Bronchial epithelial cell (primary cell): ENCODE data around the gene IFNA10. TPM values are rescaled to one million over a fixed set of nuclear protein-coding genes. Genes with fewer than 3 reads are reported as not detected.

ENCODE experiments used
- DNase-seq: peaks from one replicate; pipeline ENCODE4 v3.0.0-alpha.2; 2010; ENCODE audit warnings: low read depth
- FAIRE-seq: peaks from 2 replicates; lab custom pipeline; 2011; peaks lifted over from hg19 to GRCh38; lab: Jason Lieb, UNC
- H3K27me3 ChIP-seq: 2 replicates; pipeline ENCODE4 v1.5.1; 2011; ENCODE audit warnings: low read length; ENCODE audit not compliant: control insufficient read depth, insufficient read depth
- H3K36me3 ChIP-seq: 2 replicates; pipeline ENCODE4 v1.5.1; 2011; ENCODE audit warnings: low read length; ENCODE audit not compliant: control insufficient read depth, insufficient read depth
- H3K4me3 ChIP-seq: 2 replicates; pipeline ENCODE4 v1.5.1; 2011; ENCODE audit warnings: mild to moderate bottlenecking, low read depth, low read length, control low read depth
- CTCF ChIP-seq: IDR thresholded peaks from 2 replicates; pipeline ENCODE4 v1.5.1; 2011; ENCODE audit warnings: mild to moderate bottlenecking, moderate library complexity, low read length, control low read depth, inconsistent platforms; ENCODE audit not compliant: insufficient read depth, severe bottlenecking
- total RNA-seq: library from RNA; depleted of rRNA; stranded (reverse); fragments of >200 nt; gene quantifications from 2 replicates; pipeline ENCODE4 v1.2.1, GENCODE V29; 2014

The IFNA10 gene
- total RNA-seq, 1 donor from 2014 or later, result not detected

- peak; percentile 14 for DNase-seq
- no peak for FAIRE-seq
- no peaks in the 10 kb centered on the region for H3K36me3 ChIP-seq
- no peaks in the 10 kb centered on the region for H3K27me3 ChIP-seq
- no peak overlapping the region for H3K4me3 ChIP-seq
- TF ChIP-seq CTCF, result no peak
These were observed 46.8 kb downstream of the IFNA10 start for GRCh38 chr9:21160178-21160577.

Other genes with a start within 250 kb of the IFNA10 start
- 0.79 and 2.4 TPM in 2 replicates for gene HACD4, start 175.5 kb downstream of the IFNA10 start, total RNA-seq
- gene IFNB1, start 129.2 kb downstream of the IFNA10 start, total RNA-seq, result 0.26 TPM in 2 replicates
- gene IFNW1, start 65.3 kb downstream of the IFNA10 start, total RNA-seq, result not detected in 2 replicates
- not detected in 2 replicates for gene IFNA21, start 40.5 kb downstream of the IFNA10 start, total RNA-seq
- not detected in 2 replicates for gene IFNA4, start 19.6 kb downstream of the IFNA10 start, total RNA-seq
- gene IFNA7, start 4.9 kb downstream of the IFNA10 start, total RNA-seq, result not detected in 2 replicates
- gene IFNA16, start 10.2 kb upstream of the IFNA10 start, total RNA-seq, result not detected in 2 replicates
- gene IFNA17, start 21.1 kb upstream of the IFNA10 start, total RNA-seq, result not detected in 2 replicates
- not detected in 2 replicates for gene IFNA14, start 32.9 kb upstream of the IFNA10 start, total RNA-seq
- not detected in 2 replicates for gene IFNA5, start 98.2 kb upstream of the IFNA10 start, total RNA-seq
- 22.9 and 25.6 TPM in 2 replicates for gene KLHL9, start 128.3 kb upstream of the IFNA10 start, total RNA-seq
- gene IFNA6, start 143.7 kb upstream of the IFNA10 start, total RNA-seq, result not detected in 2 replicates
- gene IFNA13, start 160.9 kb upstream of the IFNA10 start, total RNA-seq, result not detected in 2 replicates
- gene IFNA2, start 178.3 kb upstream of the IFNA10 start, total RNA-seq, result not detected in 2 replicates
- not detected in 2 replicates for gene IFNA8, start 202.0 kb upstream of the IFNA10 start, total RNA-seq
- gene IFNA1, start 233.3 kb upstream of the IFNA10 start, total RNA-seq, result not detected in 2 replicates